Stimulated activated CD8-positive, alpha-beta memory T cell treated with anti-CD3 and anti-CD28 coated beads, Interleukin-7, amount 100 ng/mL, for 48 hours (primary cell): ENCODE data around the gene SERF1B.
"Not testable (repeated sequence)": the region's sequence is repeated elsewhere in the genome, so short reads cannot be mapped to it uniquely, and the experiment has no call there.

Experiments
- DNase-seq, 2 donors: peaks; one replicate each; pipeline ENCODE4 v3.0.0-alpha.2; 2020; ENCODE audit warnings: low read depth in 1 of 2; ENCODE audit errors: extremely low read depth in 1 of 2

Gene SERF1B

GRCh38 chr5:70025106-70025844 is at the start of gene SERF1B:
Gene SERF1B (plus strand): TSS chr5:70025251. CDS start chr5:70025452, 201 bp downstream.
- DNase-seq = not testable (repeated sequence)

DNA sequence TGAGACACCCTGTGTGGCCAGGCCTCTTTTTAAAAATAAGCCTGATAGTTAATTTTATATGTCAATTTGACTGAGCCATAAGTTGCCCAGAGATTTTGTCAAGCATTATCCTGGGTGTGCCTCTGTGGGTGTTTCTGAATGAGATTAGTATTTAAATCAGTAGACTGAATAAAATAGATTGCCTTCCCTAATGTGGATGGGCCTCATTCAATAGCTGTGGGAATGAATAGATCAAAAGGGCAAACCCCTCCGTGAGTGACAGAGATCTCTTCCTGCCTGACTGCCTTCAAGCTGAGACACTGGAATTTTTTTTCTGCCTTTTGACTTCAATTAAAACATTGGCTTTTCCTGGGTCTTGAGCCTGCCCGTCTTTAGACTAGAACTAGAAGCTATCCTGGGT is 33.3 kb upstream of the SERF1B start:
- not testable (repeated sequence) for DNase-seq

- not testable (repeated sequence) for DNase-seq
These were observed 29.5 kb upstream of the SERF1B start for GRCh38 chr5:69995535-69995934.

DNA sequence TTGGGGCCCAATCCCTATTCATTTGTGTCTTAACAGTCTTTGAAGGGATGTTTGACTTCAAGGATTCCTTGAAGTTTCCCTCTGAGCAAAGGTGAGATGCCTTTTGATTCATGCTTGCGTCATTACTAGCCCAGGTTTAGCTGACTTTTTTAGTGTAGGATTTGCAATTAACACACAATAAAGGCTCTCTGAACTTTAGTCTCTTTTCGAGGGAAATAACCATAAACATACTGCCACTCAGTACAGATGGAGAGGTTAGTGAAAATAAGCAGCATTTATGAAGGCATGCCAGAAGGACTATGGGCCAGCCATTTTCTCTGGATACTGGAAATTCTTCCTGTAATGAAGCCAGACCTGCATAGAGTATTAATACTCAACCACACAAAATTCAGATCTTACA is 4.4 kb upstream of the SERF1B start:
- not testable (repeated sequence) for DNase-seq

GRCh38 chr5:70025845-70026145 is 744 bp downstream of the SERF1B start:
- DNase-seq = not testable (repeated sequence)

GRCh38 chr5:70031204-70031603 is 6.2 kb downstream of the SERF1B start:
- DNase-seq = not testable (repeated sequence)

DNA sequence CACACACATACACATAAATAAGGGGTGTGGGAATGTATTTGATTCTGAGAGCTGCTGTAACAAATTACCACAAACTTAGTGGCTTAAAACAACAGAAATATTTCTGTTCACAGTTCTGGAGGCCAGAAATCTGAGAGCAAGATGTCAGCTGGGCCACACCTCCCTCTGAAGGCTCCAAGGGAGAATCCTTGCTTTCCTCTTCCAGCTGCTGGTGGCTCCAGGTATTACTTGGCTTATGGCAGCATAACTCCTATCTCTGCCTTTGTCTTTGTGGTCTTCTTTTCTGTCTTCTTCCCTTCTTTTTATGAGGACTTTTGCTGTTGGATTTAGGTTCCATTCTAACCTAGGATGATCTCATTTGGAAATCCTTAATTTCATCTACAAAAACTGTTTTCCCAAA is 16.4 kb downstream of the SERF1B start:
- not testable (repeated sequence) for DNase-seq

DNA sequence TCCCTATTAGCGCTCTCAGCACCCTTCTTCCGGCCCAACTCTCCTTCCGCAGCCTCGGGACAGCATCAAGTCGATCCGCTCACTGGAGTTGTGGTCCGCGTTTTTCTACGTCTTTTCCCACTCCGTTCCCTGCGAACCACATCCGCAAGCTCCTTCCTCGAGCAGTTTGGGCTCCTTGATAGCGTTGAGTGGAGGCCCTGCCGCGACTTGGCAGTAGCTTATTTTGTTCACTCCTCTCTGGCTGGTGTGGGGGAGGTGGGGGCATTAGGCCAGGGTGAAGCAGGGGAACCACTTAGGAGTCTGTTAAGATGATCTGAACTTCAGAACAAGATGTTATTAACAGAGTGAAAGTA is 24.7 kb downstream of the SERF1B start:
- not testable (repeated sequence) for DNase-seq

DNA sequence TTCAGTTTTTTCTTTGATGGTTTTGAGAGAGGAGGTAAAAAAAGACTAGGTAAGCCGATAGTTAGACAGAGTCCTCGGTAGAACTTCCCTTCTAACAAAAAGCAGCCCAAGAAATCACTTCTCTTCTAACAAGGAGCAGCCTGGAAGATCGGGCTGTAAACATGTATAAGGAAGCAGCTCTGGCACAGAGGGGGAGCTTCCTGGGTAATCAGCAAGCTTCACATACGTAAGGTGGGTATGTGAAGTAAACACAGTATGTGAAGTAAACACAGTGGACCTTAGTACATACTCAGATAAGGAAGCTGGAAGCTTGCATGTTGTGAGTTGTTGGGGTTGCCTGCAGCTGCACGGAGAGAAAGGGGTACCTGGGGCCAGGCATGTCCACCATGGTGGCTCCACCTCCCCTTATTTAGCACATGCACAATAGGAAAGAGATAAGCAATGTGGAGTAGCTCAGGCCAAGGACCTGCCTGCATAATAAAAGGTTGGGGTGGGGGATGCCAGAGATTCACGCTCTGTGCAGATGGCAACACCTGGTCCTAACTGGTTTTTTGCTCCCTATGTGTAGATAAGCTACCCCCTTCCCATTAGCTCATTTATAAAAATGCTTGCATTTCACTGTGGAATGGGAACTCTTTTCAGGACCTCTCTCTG is 31.4 kb downstream of the SERF1B start:
- not testable (repeated sequence) for DNase-seq

GRCh38 chr5:70057140-70057539 is 32.1 kb downstream of the SERF1B start:
- not testable (repeated sequence) for DNase-seq

- DNase-seq = not testable (repeated sequence)
These were observed 52.6 kb downstream of the SERF1B start for GRCh38 chr5:70077632-70078031.

DNA sequence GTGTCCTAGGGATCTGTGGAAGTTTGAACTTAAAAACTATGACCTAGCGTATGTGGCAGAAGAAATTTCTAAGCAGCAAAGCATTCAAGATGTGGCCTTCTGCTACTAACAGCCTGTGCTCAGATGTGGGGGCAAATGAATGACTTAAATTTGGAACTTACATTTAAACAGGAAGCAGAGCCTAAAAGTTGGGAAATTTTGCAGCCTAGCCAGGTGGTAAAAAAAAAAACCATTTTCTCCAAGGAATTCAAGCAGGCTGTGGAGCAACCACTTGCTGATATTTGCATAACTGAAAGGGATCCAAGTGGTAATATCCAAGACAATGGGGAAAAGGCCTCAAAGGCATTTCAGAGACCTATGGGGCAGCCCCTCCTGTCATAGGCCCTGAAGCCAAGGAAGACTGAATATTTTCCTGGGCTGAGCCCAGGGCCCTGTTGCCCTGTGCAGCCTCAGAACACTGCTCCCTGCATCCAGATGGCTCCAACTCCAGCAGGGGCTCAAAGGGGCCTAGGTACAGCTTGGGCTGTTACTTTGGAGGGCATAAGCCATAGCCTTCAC is 63.9 kb downstream of the SERF1B start:
- DNase-seq = not testable (repeated sequence)

DNA sequence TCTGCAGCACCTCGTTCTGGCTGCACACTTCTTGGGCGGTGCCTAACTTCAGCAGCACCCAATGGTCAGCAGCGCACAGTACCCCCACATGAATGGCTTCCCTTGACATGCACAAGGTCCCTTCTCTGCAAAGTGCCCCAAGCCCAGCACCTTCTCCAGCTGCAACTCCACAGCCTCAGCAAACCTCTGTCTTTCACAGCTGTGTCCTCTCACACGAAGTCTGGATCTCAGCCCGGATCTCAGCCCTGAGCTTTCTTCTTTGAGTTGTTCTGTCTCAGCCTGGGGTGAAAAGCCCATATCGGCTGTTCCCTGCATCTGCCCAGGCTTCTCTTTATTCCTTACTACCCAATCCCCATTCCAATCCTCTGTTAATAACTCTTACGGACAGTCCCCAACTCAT is 66.7 kb downstream of the SERF1B start:
- DNase-seq = not testable (repeated sequence)
